SHP77 treated with DMSO at 0.1 percent for 48 hours (cell line): Measurements from ENCODE around the gene CFAP410.
"Not testable (repeated sequence)": the region's sequence is repeated elsewhere in the genome, so short reads cannot be mapped to it uniquely, and the experiment has no call there.

Source experiments
- DNase-seq: peaks from one replicate; lab custom pipeline; 2025; lab: John Stamatoyannopoulos, UW

Gene CFAP410

DNA sequence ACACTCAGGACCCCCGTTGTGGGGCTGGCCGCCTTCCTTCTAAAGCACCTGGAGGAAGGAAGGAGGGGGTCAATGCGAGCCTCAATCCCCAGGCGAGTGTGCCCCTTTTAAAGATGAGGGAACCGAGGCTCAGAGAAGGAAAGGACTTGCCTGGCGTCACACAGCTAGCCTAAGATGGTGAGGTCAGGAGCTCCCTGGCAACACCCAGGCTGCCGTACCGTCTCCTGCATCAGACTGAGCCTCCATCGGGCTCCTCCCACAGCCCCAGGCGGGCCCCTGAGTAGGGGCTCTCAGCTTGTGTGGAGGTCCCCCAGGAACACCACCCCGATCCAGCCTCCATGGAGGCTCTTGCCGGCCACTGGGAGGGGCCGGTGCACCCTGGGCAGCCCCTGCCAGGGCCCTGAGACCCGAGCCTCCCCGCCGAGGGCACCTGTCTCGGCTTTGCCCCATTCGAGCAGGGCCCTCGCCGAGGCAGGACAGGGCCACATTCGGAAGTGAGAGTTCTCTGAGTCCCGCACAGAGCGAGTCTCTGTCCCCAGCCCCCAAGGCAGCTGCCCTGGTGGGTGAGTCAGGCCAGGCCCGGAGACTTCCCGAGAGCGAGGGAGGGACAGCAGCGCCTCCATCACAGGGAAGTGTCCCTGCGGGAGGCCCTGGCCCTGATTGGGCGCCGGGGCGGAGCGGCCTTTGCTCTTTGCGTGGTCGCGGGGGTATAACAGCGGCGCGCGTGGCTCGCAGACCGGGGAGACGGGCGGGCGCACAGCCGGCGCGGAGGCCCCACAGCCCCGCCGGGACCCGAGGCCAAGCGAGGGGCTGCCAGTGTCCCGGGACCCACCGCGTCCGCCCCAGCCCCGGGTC is 53.8 kb downstream of the CFAP410 start, which contains the start of gene AIRE:
TSS of gene AIRE (plus strand) at position 739 of the 855 bp plus-strand sequence. CDS start 131 bp downstream, outside the sequence.
- no peak for DNase-seq

DNA sequence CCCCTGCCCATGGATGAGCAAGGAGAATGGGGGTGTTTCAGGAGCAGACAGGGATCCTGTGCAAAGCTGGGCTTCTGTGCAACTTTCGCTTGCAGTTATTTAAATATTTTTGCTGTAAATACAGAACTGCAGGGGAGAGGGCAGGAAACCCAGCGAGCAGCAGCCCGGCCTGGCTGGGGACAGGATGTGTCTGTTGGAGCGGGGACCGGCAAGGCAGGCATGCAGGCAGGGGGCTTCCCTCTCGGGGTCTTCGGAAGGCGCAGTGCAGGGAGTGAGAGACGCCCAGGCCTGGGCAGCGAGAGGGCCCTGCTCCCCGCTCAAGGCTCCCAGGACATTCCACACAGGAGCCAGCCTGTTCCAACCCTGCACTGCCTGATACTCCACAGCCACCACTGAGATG is 55.2 kb downstream of the CFAP410 start:
- DNase-seq = no peak

DNA sequence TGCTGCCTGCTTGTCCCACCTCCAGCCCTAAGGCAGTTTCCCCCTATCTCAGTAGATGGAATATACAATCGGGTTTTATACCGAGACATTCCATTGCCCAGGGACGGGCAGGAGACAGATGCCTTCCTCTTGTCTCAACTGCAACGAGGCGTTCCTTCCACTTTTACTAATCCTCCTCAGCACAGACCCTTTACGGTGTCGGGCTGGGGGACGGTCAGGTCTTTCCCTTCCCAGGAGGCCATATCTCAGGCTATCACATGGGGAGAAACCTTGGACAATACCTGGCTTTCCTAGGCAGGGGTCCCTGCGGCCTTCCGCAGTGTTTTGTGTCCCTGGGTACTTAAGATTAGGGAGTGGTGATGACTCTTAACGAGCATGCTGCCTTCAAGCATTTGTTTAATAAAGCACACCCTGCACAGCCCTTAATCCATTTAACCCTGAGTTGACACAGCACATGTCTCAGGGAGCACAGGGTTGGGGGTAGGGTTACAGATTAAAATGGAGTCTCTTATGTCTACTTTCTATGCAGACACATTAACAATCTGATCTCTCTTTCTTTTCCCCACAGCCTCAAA is 55.9 kb downstream of the CFAP410 start:
- DNase-seq = not testable (repeated sequence)

DNA sequence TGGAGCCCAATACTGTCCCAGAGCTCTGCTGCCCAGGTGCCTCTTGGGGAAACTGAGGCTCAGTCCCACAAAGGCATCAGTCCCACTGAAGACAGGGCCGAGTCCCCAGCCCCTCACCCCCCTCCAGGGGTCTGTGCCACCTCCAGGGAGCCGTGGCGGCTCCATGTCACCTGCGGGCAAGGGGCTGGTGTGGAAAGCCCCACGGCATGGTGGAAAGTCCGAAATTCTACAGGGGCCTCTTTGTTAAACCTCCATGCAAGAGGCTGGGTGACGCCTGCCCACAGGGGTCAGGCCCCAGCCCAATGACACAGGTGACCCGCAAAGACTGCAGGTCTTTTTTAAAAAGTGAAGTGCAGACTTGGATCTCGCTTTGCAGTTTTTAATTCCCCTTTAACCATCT is 56.8 kb downstream of the CFAP410 start:
- DNase-seq = no peak

DNA sequence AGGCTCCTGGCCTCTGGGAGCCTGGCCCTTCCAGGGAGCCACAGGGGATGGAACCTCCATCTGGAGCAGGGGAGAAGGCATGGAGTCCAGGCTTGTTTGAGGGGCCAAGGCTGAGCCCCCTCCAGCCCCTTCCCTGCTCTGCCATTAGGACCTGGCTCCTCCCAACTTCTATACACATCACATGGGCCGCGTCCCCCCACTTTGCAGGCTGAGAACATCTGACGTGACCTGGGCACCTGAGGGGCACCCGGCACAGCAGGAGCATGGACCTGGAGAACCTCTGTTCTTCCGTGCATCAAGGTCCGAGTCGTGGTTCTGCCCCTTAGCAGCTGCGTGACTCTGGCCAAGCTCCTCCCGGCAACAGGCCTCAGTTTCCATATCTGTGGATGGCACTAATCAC is 57.4 kb downstream of the CFAP410 start:
- no peak for DNase-seq

DNA sequence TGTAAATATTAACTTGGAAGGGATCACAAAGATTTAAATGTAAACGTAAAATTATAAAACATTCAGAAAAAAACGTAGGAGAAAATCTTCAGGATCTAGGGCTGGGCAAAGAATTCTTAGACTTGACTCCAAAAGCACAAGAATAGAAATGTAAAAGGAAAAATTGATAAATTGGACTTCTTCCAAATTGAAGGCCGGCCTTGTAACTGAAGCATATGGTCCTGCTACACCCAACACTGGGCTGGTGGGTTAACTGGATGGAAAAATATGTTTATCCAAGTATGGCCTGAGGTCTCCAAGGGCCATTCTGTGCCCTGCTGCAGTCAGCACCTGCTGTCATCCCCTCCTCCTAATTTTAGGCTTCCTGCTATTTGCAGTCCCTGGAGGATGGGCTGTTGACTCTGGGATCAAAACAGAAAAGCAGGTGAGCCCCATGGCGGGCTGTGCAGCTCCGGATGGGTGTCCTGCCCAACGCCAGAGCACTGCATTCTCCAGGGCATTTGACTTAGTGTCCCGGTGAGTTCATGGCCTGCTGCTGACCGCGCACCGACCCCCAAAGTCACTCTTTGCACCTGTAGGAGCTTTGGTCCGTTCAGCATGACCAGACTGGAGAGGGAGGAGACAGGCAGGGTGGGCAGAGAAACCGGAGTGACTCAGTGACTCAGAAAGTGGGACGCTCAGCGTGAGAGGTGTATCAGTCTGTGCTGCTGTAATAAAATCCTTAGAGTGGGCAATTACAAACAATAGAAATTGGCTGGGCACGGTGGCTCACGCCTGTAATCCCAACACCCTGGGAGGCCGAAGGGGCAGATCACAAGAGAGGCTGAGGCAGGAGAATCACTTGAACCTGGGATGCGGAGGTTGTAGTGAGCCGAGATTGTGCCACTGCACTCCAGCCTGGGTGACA is 59.6 kb downstream of the CFAP410 start:
- peak; percentile 16 for DNase-seq
